Measurements from ENCODE around the gene RAX2. TPM values are rescaled to one million over a fixed set of nuclear protein-coding genes. Genes with fewer than 3 reads are reported as not detected.

The RAX2 gene
- polyA plus RNA-seq, 1 donor from 2014 or later, result not detected

- H2AFZ ChIP-seq (ENCODE audit: low read depth, low read length), result no peak overlapping the region
- no peaks in the 10 kb centered on the region for H3K27me3 ChIP-seq (ENCODE audit: insufficient read depth, low read depth, low read length)
- no peak overlapping the region for H3K4me3 ChIP-seq (ENCODE audit: low read length)
- H4K20me1 ChIP-seq (ENCODE audit: insufficient read depth), result no peaks in the 10 kb centered on the region
- no peak for TF ChIP-seq EP300 (conservative IDR thresholded peaks at IDR 0.05; ENCODE audit: poor library complexity, severe bottlenecking)
- no peak for TF ChIP-seq MXI1 (conservative IDR thresholded peaks at IDR 0.05; ENCODE audit: poor library complexity, severe bottlenecking)
- TF ChIP-seq RAD21 (conservative IDR thresholded peaks at IDR 0.05), result no peak
- TF ChIP-seq REST (IDR thresholded peaks at IDR 0.05; ENCODE audit: borderline replicate concordance), result no peak
- TF ChIP-seq CTCF (IDR thresholded peaks at IDR 0.05; ENCODE audit: poor library complexity, severe bottlenecking), result no peak
- TF ChIP-seq EZH2 (IDR thresholded peaks at IDR 0.05; ENCODE audit: borderline replicate concordance, insufficient read depth, low read length, poor library complexity, severe bottlenecking), result no peak
- TF ChIP-seq TAF1 (IDR thresholded peaks at IDR 0.05; ENCODE audit: low read depth), result no peak
- TF ChIP-seq POLR2AphosphoS5 (IDR thresholded peaks at IDR 0.05), result no peak
- no peak for TF ChIP-seq SMC3 (conservative IDR thresholded peaks at IDR 0.05; ENCODE audit: poor library complexity)
- H3K4me2 ChIP-seq (ENCODE audit: low read length), result no peak overlapping the region
- no peaks in the 10 kb centered on the region for H3K9me2 ChIP-seq (ENCODE audit: insufficient read depth, low read length)
- no peaks in the 10 kb centered on the region for H3K36me3 ChIP-seq (ENCODE audit: insufficient read depth, low read length)
- no peak overlapping the region for H3K27ac ChIP-seq (ENCODE audit: low read length)
- H3K79me2 ChIP-seq (replicated peaks; ENCODE audit: insufficient read depth, low read length), result no peaks in the 10 kb centered on the region
- no peaks in the 10 kb centered on the region for H3K9me3 ChIP-seq (ENCODE audit: low read length)
- no peaks in the 10 kb centered on the region for H3F3A ChIP-seq (ENCODE audit: insufficient read depth, low read length, poor library complexity, severe bottlenecking)
- no peak overlapping the region for H3K9ac ChIP-seq (ENCODE audit: low read length)
These were observed 38.3 kb downstream of the RAX2 start for GRCh38 chr19:3733549-3734309.

- H4K20me1 ChIP-seq (ENCODE audit: insufficient read depth), result no peaks in the 10 kb centered on the region
- H3K27ac ChIP-seq (ENCODE audit: low read length), result no peak overlapping the region
- no peaks in the 10 kb centered on the region for H3K27me3 ChIP-seq (ENCODE audit: insufficient read depth, low read depth, low read length)
- no peak overlapping the region for H3K9ac ChIP-seq (ENCODE audit: low read length)
- TF ChIP-seq TAF1 (IDR thresholded peaks at IDR 0.05; ENCODE audit: low read depth) (no peak), RAD21 (conservative IDR thresholded peaks at IDR 0.05) (no peak), CTCF (IDR thresholded peaks at IDR 0.05; ENCODE audit: poor library complexity, severe bottlenecking) (no peak), SMC3 (conservative IDR thresholded peaks at IDR 0.05; ENCODE audit: poor library complexity) (no peak), POLR2AphosphoS5 (IDR thresholded peaks at IDR 0.05) (no peak), REST (IDR thresholded peaks at IDR 0.05; ENCODE audit: borderline replicate concordance) (no peak), EP300 (conservative IDR thresholded peaks at IDR 0.05; ENCODE audit: poor library complexity, severe bottlenecking) (no peak), MXI1 (conservative IDR thresholded peaks at IDR 0.05; ENCODE audit: poor library complexity, severe bottlenecking) (no peak), EZH2 (IDR thresholded peaks at IDR 0.05; ENCODE audit: borderline replicate concordance, insufficient read depth, low read length, poor library complexity, severe bottlenecking) (no peak)
- H3K4me2 ChIP-seq (ENCODE audit: low read length), result no peak overlapping the region
- no peaks in the 10 kb centered on the region for H3K9me2 ChIP-seq (ENCODE audit: insufficient read depth, low read length)
- no peak overlapping the region for H3K4me3 ChIP-seq (ENCODE audit: low read length)
- H3K79me2 ChIP-seq (replicated peaks; ENCODE audit: insufficient read depth, low read length), result no peaks in the 10 kb centered on the region
- H3K9me3 ChIP-seq (ENCODE audit: low read length), result no peaks in the 10 kb centered on the region
- no peaks in the 10 kb centered on the region for H3F3A ChIP-seq (ENCODE audit: insufficient read depth, low read length, poor library complexity, severe bottlenecking)
- no peak overlapping the region for H2AFZ ChIP-seq (ENCODE audit: low read depth, low read length)
- H3K36me3 ChIP-seq (ENCODE audit: insufficient read depth, low read length), result no peaks in the 10 kb centered on the region
These were observed 39.9 kb downstream of the RAX2 start for GRCh38 chr19:3732108-3732507.
